SU-DHL-6 (cell line): ENCODE data around the gene KDM3B.

Source experiments
- H2AFZ ChIP-seq: fragments of 200-600 bp; sonication (generic); 2 replicates; pipeline ENCODE4 v1.6.1; 2014; ENCODE audit warnings: low read depth, mild to moderate bottlenecking, moderate library complexity, mixed read lengths, antibody characterized with exemption, low read length; ENCODE audit not compliant: severe bottlenecking
- H3F3A ChIP-seq: fragments of 200-600 bp; shearing (Covaris generic); 2 replicates; pipeline ENCODE4 v1.6.0; 2016; ENCODE audit warnings: antibody characterized with exemption, mild to moderate bottlenecking; ENCODE audit not compliant: insufficient read depth
- H3K27ac ChIP-seq: fragments of 200-600 bp; sonication (generic); 2 replicates; pipeline ENCODE4 v1.5.1; 2016; ENCODE audit warnings: low read depth, mild to moderate bottlenecking, low read length, moderate library complexity, mixed read lengths
- H3K27me3 ChIP-seq: fragments of 200-600 bp; sonication (generic), shearing (Covaris generic); 2 replicates; pipeline ENCODE4 v1.6.0; 2014; ENCODE audit warnings: mild to moderate bottlenecking, low read length
- H3K36me3 ChIP-seq: fragments of 200-600 bp; sonication (generic); 2 replicates; pipeline ENCODE4 v1.6.1; 2014; ENCODE audit warnings: mild to moderate bottlenecking, low read length, mixed read lengths
- H3K4me2 ChIP-seq: fragments of 300-600, 200-600 bp; shearing (Covaris generic), sonication (generic); 2 replicates; pipeline ENCODE4 v1.6.0; 2014; ENCODE audit warnings: low read length, low read depth, mild to moderate bottlenecking; ENCODE audit not compliant: poor library complexity, severe bottlenecking
- H3K4me3 ChIP-seq: fragments of 200-600 bp; sonication (generic); 2 replicates; pipeline ENCODE4 v1.5.1; 2014; ENCODE audit warnings: antibody characterized with exemption, low read length, mild to moderate bottlenecking, mixed read lengths; ENCODE audit not compliant: insufficient read depth, poor library complexity, severe bottlenecking
- H3K79me2 ChIP-seq: fragments of 200-600 bp; sonication (generic); 2 replicates; pipeline ENCODE4 v1.6.1; 2014; ENCODE audit warnings: mild to moderate bottlenecking, low read length, moderate library complexity; ENCODE audit not compliant: insufficient read depth
- H3K9ac ChIP-seq: fragments of 200-600 bp; sonication (generic); 2 replicates; pipeline ENCODE4 v1.7.0; 2014; ENCODE audit warnings: mild to moderate bottlenecking, low read length
- H3K9me2 ChIP-seq: fragments of 200-600 bp; sonication (generic); replicated peaks from 2 replicates; pipeline ENCODE4 v1.6.1; 2014; ENCODE audit warnings: low read length; ENCODE audit not compliant: insufficient read depth
- H3K9me3 ChIP-seq: fragments of 200-600 bp; sonication (generic); 2 replicates; pipeline ENCODE4 v1.6.1; 2014; ENCODE audit warnings: low read length, mixed read lengths; ENCODE audit not compliant: insufficient read depth
- H4K20me1 ChIP-seq: fragments of 200-600 bp; sonication (generic); 2 replicates; pipeline ENCODE4 v1.6.1; 2014; ENCODE audit warnings: low read depth, mild to moderate bottlenecking, antibody characterized with exemption, low read length, moderate library complexity, mixed read lengths
- EZH2phosphoT487 ChIP-seq: fragments of 200-600 bp; sonication (generic), shearing (Covaris generic); conservative IDR thresholded peaks from 2 replicates; pipeline ENCODE4 v1.6.1; 2018; ENCODE audit warnings: mild to moderate bottlenecking, antibody characterized with exemption, low read length, moderate library complexity, mixed read lengths
- TF ChIP-seq, protein P1 (sequence below): fragments of 200-600 bp; sonication (generic); IDR thresholded peaks from one replicate; pipeline ENCODE4 v1.5.1; 2017; ENCODE audit warnings: antibody characterized with exemption, mild to moderate bottlenecking, low read length, moderate library complexity; ENCODE audit not compliant: insufficient read depth, poor library complexity, severe bottlenecking

KDM3B gene

GRCh38 chr5:138359621-138360020, 7.1 kb downstream of the KDM3B start:
- no peaks in the 10 kb centered on the region for H3K9me2 ChIP-seq
- H3K4me3 ChIP-seq = no peak overlapping the region
- H2AFZ ChIP-seq = no peak overlapping the region
- H3K4me2 ChIP-seq = no peak overlapping the region
- no peak overlapping the region for H3K27ac ChIP-seq
- H3K9me3 ChIP-seq = no peaks in the 10 kb centered on the region
- TF ChIP-seq EZH2phosphoT487 = no peak
- TF ChIP-seq, protein P1, sequence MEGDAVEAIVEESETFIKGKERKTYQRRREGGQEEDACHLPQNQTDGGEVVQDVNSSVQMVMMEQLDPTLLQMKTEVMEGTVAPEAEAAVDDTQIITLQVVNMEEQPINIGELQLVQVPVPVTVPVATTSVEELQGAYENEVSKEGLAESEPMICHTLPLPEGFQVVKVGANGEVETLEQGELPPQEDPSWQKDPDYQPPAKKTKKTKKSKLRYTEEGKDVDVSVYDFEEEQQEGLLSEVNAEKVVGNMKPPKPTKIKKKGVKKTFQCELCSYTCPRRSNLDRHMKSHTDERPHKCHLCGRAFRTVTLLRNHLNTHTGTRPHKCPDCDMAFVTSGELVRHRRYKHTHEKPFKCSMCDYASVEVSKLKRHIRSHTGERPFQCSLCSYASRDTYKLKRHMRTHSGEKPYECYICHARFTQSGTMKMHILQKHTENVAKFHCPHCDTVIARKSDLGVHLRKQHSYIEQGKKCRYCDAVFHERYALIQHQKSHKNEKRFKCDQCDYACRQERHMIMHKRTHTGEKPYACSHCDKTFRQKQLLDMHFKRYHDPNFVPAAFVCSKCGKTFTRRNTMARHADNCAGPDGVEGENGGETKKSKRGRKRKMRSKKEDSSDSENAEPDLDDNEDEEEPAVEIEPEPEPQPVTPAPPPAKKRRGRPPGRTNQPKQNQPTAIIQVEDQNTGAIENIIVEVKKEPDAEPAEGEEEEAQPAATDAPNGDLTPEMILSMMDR = no peak
- peaks cover 11% of the 10 kb centered on the region; the same call in 1 of the 2 replicates for H3F3A ChIP-seq
- H3K9ac ChIP-seq = no peak overlapping the region
- peaks cover 93% of the 10 kb centered on the region for H3K79me2 ChIP-seq
- no peaks in the 10 kb centered on the region for H3K27me3 ChIP-seq
- peaks cover 18% of the 10 kb centered on the region; the same call in 1 of the 2 replicates for H4K20me1 ChIP-seq
- H3K36me3 ChIP-seq = no peaks in the 10 kb centered on the region

DNA sequence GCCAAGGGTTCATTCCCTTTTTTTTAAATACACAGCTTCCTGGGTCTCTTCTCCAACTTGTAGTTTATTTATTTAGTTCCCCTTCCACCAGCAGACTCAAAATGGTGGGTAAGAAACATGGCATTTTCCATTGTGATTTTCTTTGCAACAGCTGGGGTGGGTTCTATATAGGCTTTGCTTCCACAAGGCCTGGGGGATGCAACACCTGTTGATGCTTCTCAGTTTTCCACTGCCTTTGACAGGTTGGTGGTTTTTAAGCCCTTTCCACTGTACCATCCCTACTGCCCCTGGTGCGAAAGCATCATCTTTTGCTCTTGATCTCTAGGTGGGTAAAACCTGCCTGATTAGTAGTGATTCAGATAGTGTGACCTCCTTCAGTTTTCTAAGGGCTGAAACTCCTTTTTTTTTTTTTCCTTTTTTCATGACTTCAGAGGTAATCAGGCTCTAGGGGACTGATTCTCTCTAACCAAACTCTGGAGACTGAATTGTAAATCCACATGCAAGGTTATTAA, 8.5 kb downstream of the KDM3B start:
- Histone ChIP-seq H3K36me3 (no peaks in the 10 kb centered on the region), H3K27ac (no peak overlapping the region), H3K4me2 (no peak overlapping the region), H3K4me3 (no peak overlapping the region), H3K27me3 (no peaks in the 10 kb centered on the region), H3K9ac (no peak overlapping the region), H3K9me3 (no peaks in the 10 kb centered on the region), H3K9me2 (no peaks in the 10 kb centered on the region), H3K79me2 (peaks cover 93% of the 10 kb centered on the region), H4K20me1 (peaks cover 9% of the 10 kb centered on the region; the same call in 1 of the 2 replicates), H3F3A (peaks cover 11% of the 10 kb centered on the region; the same call in 1 of the 2 replicates), H2AFZ (no peak overlapping the region)
- no peak for TF ChIP-seq EZH2phosphoT487
- TF ChIP-seq, protein P1 = no peak

DNA sequence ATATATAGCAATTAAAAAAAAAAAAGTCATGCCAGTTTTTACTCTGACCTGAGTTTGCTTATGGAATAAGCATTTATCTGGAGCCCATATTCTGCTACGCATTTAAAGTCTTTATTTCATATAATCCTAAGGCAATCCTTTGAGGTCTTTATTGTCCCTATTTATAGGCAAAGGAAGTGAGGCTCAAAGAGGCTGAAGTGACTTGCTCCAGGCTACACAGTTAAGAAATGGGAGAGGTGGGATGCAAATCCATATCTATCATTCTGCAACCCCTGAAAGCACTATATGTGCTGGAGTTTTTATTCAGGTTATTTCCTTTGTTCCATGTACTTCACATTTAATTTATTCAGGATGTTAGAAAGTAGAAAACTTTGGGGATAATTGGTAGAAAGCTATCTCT, 12.1 kb downstream of the KDM3B start:
- H3K27me3 ChIP-seq = no peaks in the 10 kb centered on the region
- H3K9ac ChIP-seq = no peak overlapping the region
- TF ChIP-seq, protein P1 = no peak
- no peak overlapping the region for H3K27ac ChIP-seq
- no peak overlapping the region for H3K4me2 ChIP-seq
- peaks cover 11% of the 10 kb centered on the region; the same call in 1 of the 2 replicates for H3F3A ChIP-seq
- peaks cover 18% of the 10 kb centered on the region; the same call in 1 of the 2 replicates for H4K20me1 ChIP-seq
- H3K9me2 ChIP-seq = no peaks in the 10 kb centered on the region
- H3K4me3 ChIP-seq = no peak overlapping the region
- H3K9me3 ChIP-seq = no peaks in the 10 kb centered on the region
- peaks cover 96% of the 10 kb centered on the region for H3K79me2 ChIP-seq
- no peak overlapping the region for H2AFZ ChIP-seq
- H3K36me3 ChIP-seq = no peaks in the 10 kb centered on the region
